Measurements from ENCODE around the gene F3. TPM values are rescaled to one million over a fixed set of nuclear protein-coding genes. Genes with fewer than 3 reads are reported as not detected.

F3 gene
- total RNA-seq, 1 experiment from 2014 or later: 58.5 TPM

- Histone ChIP-seq H3K4me2 (ENCODE audit: low read length) (no peak overlapping the region), H3K36me3 (ENCODE audit: control insufficient read depth in 1 of 2, insufficient read depth in 2 of 2, low read length in 2 of 2) (no peaks in the 10 kb centered on the region), H3K79me2 (ENCODE audit: insufficient read depth, low read length) (no peaks in the 10 kb centered on the region), H3K4me3 (replicated peaks in 1 of 2; ENCODE audit: low read depth in 1 of 2, low read length in 2 of 2) (no peak overlapping the region), H3K9me2 (ENCODE audit: insufficient read depth) (no peaks in the 10 kb centered on the region), H3K27ac (ENCODE audit: low read depth, low read length) (no peak overlapping the region), H4K20me1 (ENCODE audit: insufficient read depth) (no peaks in the 10 kb centered on the region), H3K9me3 (ENCODE audit: control insufficient read depth in 1 of 2, insufficient read depth in 1 of 2, low read depth in 1 of 2, low read length in 2 of 2) (no peaks in the 10 kb centered on the region), H2AFZ (ENCODE audit: low read depth, low read length, poor library complexity, severe bottlenecking) (peak overlapping the region; percentile 46), H3K27me3 (ENCODE audit: insufficient read depth, low read length) (no peaks in the 10 kb centered on the region), H3K4me1 (ENCODE audit: control insufficient read depth in 1 of 2, insufficient read depth in 2 of 2, low read length in 2 of 2) (peaks cover 3 to 33% of the 10 kb centered on the region in 2 experiments; a peak in 3 of 4 replicates), H3K9ac (ENCODE audit: low read length) (no peak overlapping the region)
- CTCF ChIA-PET: no interaction called here
- ATAC-seq: no peak
- RAD21 ChIA-PET (ENCODE audit: low non-redundant PET in 1 of 2, low total read pairs in 2 of 2, uncharacterized antibody in 2 of 2, unreplicated experiment in 2 of 2): no interaction called here
- BruUV-seq (replicated peaks): no TSS peak
- intact Hi-C loops (cut with micrococcal nuclease): no loop called here
- TF ChIP-seq EZH2phosphoT487 (IDR thresholded peaks at IDR 0.05; ENCODE audit: borderline replicate concordance) (no peak), SRF (IDR thresholded peaks at IDR 0.05; ENCODE audit: low read depth) (no peak), TCF7L2 (IDR thresholded peaks at IDR 0.05; ENCODE audit: borderline replicate concordance, extremely low read depth, insufficient read depth, insufficient read length) (no peak), ZNF274 (IDR thresholded peaks at IDR 0.05; ENCODE audit: low read depth, low read length) (no peak), ZFX (IDR thresholded peaks at IDR 0.05) (no peak), ELF1 (IDR thresholded peaks at IDR 0.05; ENCODE audit: borderline replicate concordance, low read depth) (no peak), FOSL1 (IDR thresholded peaks at IDR 0.05; ENCODE audit: low read depth) (no peak)
- TF ChIP-seq, protein P1, sequence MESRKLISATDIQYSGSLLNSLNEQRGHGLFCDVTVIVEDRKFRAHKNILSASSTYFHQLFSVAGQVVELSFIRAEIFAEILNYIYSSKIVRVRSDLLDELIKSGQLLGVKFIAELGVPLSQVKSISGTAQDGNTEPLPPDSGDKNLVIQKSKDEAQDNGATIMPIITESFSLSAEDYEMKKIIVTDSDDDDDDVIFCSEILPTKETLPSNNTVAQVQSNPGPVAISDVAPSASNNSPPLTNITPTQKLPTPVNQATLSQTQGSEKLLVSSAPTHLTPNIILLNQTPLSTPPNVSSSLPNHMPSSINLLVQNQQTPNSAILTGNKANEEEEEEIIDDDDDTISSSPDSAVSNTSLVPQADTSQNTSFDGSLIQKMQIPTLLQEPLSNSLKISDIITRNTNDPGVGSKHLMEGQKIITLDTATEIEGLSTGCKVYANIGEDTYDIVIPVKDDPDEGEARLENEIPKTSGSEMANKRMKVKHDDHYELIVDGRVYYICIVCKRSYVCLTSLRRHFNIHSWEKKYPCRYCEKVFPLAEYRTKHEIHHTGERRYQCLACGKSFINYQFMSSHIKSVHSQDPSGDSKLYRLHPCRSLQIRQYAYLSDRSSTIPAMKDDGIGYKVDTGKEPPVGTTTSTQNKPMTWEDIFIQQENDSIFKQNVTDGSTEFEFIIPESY (IDR thresholded peaks at IDR 0.05; ENCODE audit: extremely low read depth, insufficient replicate concordance, low read length): no peak
- POLR2A ChIA-PET: no interaction called here
- DNase-seq (ENCODE audit: low read depth, low spot score): no peak
Observed at GRCh38 chr1:94550800-94551241, 9.3 kb upstream of the F3 start.

- ChIA-PET RAD21 (ENCODE audit: low non-redundant PET in 1 of 2, low total read pairs in 2 of 2, uncharacterized antibody in 2 of 2, unreplicated experiment in 2 of 2) (no interaction called here), CTCF (no interaction called here), POLR2A (no interaction called here)
- Histone ChIP-seq H3K9me3 (ENCODE audit: control insufficient read depth in 1 of 2, insufficient read depth in 1 of 2, low read depth in 1 of 2, low read length in 2 of 2) (no peaks in the 10 kb centered on the region), H3K79me2 (ENCODE audit: insufficient read depth, low read length) (no peaks in the 10 kb centered on the region), H3K4me1 (ENCODE audit: control insufficient read depth in 1 of 2, insufficient read depth in 2 of 2, low read length in 2 of 2) (peaks cover 3 to 34% of the 10 kb centered on the region in 2 experiments; a peak in 3 of 4 replicates), H4K20me1 (ENCODE audit: insufficient read depth) (no peaks in the 10 kb centered on the region), H3K36me3 (ENCODE audit: control insufficient read depth in 1 of 2, insufficient read depth in 2 of 2, low read length in 2 of 2) (no peaks in the 10 kb centered on the region), H3K4me3 (replicated peaks in 1 of 2; ENCODE audit: low read depth in 1 of 2, low read length in 2 of 2) (no peak overlapping the region), H2AFZ (ENCODE audit: low read depth, low read length, poor library complexity, severe bottlenecking) (peak overlapping the region; percentile 46), H3K9ac (ENCODE audit: low read length) (no peak overlapping the region), H3K4me2 (ENCODE audit: low read length) (no peak overlapping the region), H3K27ac (ENCODE audit: low read depth, low read length) (no peak overlapping the region), H3K9me2 (ENCODE audit: insufficient read depth) (no peaks in the 10 kb centered on the region), H3K27me3 (ENCODE audit: insufficient read depth, low read length) (no peaks in the 10 kb centered on the region)
- BruUV-seq (replicated peaks): no TSS peak
- TF ChIP-seq POLR2A (IDR thresholded peaks at IDR 0.05; ENCODE audit: borderline replicate concordance, extremely low read depth, insufficient read depth, insufficient read length) (no peak), TCF7L2 (IDR thresholded peaks at IDR 0.05; ENCODE audit: borderline replicate concordance, extremely low read depth, insufficient read depth, insufficient read length) (no peak)
- ATAC-seq: no peak
- intact Hi-C loops (cut with micrococcal nuclease): no loop called here
- no peak for DNase-seq (ENCODE audit: low read depth, low spot score)
Observed at GRCh38 chr1:94550396-94550795, 8.8 kb upstream of the F3 start.

All from HCT116 (cell line).